Measurements from ENCODE around the gene NLK. TPM values are rescaled to one million over a fixed set of nuclear protein-coding genes. Genes with fewer than 3 reads are reported as not detected.

NLK gene
- total RNA-seq, 1 experiment from 2014 or later, result 14.9 TPM

DNA sequence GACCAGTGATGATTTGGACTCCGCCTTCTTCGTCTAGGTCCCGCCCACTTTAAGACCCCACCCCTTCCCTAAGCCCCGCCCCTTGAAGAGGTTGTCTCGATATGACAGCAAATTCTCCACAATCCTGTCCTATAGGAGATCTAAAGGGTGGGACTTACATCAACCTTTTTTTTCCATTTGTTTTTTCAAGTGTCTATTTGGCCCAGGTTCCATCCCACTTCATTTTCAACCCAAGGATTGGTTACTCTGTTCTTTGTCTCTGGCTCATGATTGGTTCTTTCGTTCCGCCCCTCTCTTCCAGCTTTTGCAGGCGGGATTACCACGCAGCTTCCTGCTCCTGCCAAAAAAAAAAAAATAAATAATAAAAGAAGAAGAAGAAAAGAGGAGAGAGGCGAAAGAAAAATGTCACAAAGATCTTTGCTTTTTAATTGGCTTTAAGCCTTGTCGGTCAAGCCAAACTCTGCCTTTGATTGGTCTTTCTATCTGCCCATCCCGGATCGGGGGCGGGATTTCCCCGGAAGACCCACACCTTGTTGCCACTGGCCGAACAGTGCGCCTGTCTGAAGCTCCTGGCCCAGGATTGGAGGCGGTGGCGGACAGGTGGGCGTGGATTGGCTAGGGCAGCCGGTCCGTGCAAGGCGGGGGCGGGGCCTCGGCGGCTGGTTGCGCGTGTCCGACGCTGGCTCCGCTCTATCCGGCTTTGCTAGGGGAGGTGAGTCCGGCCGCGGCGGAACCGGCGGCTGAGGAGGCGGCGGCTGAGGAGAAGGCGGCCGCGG is 1.2 kb upstream of the NLK start:
- intact Hi-C loops (cut with micrococcal nuclease), result loop anchor here (10.0 kb wide), 1 partner anchor 134 kb away; no protein-coding TSS in a partner anchor
- Histone ChIP-seq H2AFZ (ENCODE audit: low read length) (no peak overlapping the region), H3K9me2 (replicated peaks; ENCODE audit: low read length) (no peaks in the 10 kb centered on the region), H3K9ac (ENCODE audit: low read length) (no peak overlapping the region; the same call in 1 of the 2 replicates), H3K36me3 (ENCODE audit: low read depth, low read length) (no peaks in the 10 kb centered on the region), H3K27me3 (ENCODE audit: low read length) (no peaks in the 10 kb centered on the region), H3K27ac (ENCODE audit: low read length) (no peak overlapping the region), H3K4me1 (ENCODE audit: insufficient read depth, low read length) (peaks cover 39% of the 10 kb centered on the region), H3K4me3 (ENCODE audit: low read length) (peak overlapping the region; percentile 82; the same call in 1 of the 2 replicates), H3K4me2 (ENCODE audit: low read length) (peak overlapping the region; percentile 48; the same call in 1 of the 2 replicates), H3K9me3 (ENCODE audit: low read length) (no peaks in the 10 kb centered on the region), H4K20me1 (ENCODE audit: low read length) (peaks cover 13% of the 10 kb centered on the region; the same call in 1 of the 2 replicates), H3F3A (ENCODE audit: low read length, unreplicated experiment) (no peaks in the 10 kb centered on the region), H3K79me2 (ENCODE audit: low read length) (peaks cover 44% of the 10 kb centered on the region)
- CTCF ChIA-PET, result interaction anchor here (0.6 to 0.7 kb wide), 3 partner anchors 148 to 451 kb away, joined by 3 to 5 read pairs (median 4); partner anchors contain the start of gene LYRM9
- ATAC-seq (peak; percentile 94), DNase-seq (peak; percentile 96)
- TF ChIP-seq, protein P1, sequence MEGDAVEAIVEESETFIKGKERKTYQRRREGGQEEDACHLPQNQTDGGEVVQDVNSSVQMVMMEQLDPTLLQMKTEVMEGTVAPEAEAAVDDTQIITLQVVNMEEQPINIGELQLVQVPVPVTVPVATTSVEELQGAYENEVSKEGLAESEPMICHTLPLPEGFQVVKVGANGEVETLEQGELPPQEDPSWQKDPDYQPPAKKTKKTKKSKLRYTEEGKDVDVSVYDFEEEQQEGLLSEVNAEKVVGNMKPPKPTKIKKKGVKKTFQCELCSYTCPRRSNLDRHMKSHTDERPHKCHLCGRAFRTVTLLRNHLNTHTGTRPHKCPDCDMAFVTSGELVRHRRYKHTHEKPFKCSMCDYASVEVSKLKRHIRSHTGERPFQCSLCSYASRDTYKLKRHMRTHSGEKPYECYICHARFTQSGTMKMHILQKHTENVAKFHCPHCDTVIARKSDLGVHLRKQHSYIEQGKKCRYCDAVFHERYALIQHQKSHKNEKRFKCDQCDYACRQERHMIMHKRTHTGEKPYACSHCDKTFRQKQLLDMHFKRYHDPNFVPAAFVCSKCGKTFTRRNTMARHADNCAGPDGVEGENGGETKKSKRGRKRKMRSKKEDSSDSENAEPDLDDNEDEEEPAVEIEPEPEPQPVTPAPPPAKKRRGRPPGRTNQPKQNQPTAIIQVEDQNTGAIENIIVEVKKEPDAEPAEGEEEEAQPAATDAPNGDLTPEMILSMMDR (conservative IDR thresholded peaks at IDR 0.05; ENCODE audit: low read depth, low read length), result no peak
- BruUV-seq (replicated peaks), result no TSS peak
- POLR2A ChIA-PET (ENCODE audit: unreplicated experiment), result interaction anchor here (0.5 to 0.7 kb wide), 4 partner anchors 14 to 1805 kb away, joined by 3 to 5 read pairs (median 4); partner anchors contain the start of genes IFT20 and TNFAIP1

DNA sequence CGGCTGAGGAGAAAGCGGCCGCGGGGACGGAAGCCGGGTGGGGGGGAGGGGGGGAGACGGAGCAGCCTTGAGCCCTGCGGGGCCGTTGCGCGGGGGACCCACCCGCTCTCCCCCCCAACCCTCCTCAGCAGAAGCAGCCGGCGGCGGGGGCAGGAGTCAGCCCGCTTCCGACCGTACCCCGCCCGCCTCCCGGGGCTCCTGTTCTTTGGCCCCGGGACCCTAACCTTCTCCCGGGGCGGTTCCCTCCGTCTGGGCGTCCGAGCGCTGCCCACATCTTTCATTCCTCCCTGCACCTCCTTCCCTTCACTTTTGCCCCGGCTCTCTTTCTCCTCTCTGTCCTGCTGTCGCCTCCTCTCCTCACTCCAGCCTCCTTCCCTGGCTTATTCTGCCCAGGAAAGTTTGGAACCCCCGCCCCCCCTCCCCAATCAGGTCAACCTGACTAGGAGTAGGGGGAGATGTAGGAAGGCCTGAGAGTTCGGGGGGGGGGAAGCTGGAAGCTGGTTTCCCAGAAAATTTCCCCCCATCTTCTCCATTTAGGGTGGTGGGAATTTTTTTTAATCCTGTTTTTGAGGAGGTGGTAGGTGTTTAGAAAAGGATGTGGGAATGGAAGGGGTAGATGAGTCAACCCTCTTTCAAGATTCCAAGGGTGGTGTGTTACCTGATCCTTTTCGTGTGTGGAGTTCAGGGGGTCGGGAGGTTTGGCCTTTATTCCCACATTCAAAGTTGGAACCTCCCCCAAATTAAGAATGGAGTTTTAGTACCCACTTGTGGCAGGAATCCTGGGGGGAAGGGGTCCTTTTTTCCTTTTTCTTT is 427 bp upstream of the NLK start:
- BruUV-seq (replicated peaks), result no TSS peak
- TF ChIP-seq EZH2 (IDR thresholded peaks at IDR 0.05; ENCODE audit: low read length, unreplicated experiment) (no peak), EZH2phosphoT487 (IDR thresholded peaks at IDR 0.05; ENCODE audit: borderline replicate concordance, low read length) (no peak)
- TF ChIP-seq, protein P1 (conservative IDR thresholded peaks at IDR 0.05; ENCODE audit: low read depth, low read length), result no peak
- H3K79me2 ChIP-seq (ENCODE audit: low read length), result peaks cover 52% of the 10 kb centered on the region

More for the DNA sequence above, 427 bp upstream of the NLK start:
- Histone ChIP-seq H3F3A (ENCODE audit: low read length, unreplicated experiment) (no peaks in the 10 kb centered on the region), H3K9ac (ENCODE audit: low read length) (peak overlapping the region; percentile 66), H4K20me1 (ENCODE audit: low read length) (peaks cover 13% of the 10 kb centered on the region; the same call in 1 of the 2 replicates), H3K9me3 (ENCODE audit: low read length) (no peaks in the 10 kb centered on the region), H3K27ac (ENCODE audit: low read length) (no peak overlapping the region), H3K4me2 (ENCODE audit: low read length) (peak overlapping the region; percentile 73), H3K36me3 (ENCODE audit: low read depth, low read length) (no peaks in the 10 kb centered on the region), H3K9me2 (replicated peaks; ENCODE audit: low read length) (no peaks in the 10 kb centered on the region), H3K27me3 (ENCODE audit: low read length) (no peaks in the 10 kb centered on the region), H2AFZ (ENCODE audit: low read length) (0 out of 2 replicates have a peak overlapping the region, but pooled peaks have one; percentile 53), H3K4me1 (ENCODE audit: insufficient read depth, low read length) (peaks cover 39% of the 10 kb centered on the region), H3K4me3 (ENCODE audit: low read length) (peak overlapping the region; percentile 82)
- DNase-seq (peak; percentile 11), ATAC-seq (no peak)
- intact Hi-C loops (cut with micrococcal nuclease), result loop anchor here (10.0 kb wide), 1 partner anchor 133 kb away; no protein-coding TSS in a partner anchor
- ChIA-PET POLR2A (ENCODE audit: unreplicated experiment) (no interaction called here), CTCF (no interaction called here)
